CD4-positive, alpha-beta memory T cell (primary cell): Measurements from ENCODE around the gene USP17L18. TPM values are rescaled to one million over a fixed set of nuclear protein-coding genes. Genes with fewer than 3 reads are reported as not detected.
"Not testable (repeated sequence)": the region's sequence is repeated elsewhere in the genome, so short reads cannot be mapped to it uniquely, and the experiment has no call there.

Experiments
- CTCF ChIA-PET: fragments of 350-600 bp; sonication (Branson Sonifier 250); formaldehyde crosslinking; loops from one replicate; lab custom pipeline; 2021; ENCODE audit warnings: inconsistent platforms; ENCODE audit not compliant: partially characterized antibody; lab: Charles Lee
- POLR2A ChIA-PET: fragments of 350-600 bp; sonication (Branson Sonifier 250); formaldehyde crosslinking; loops from one replicate; lab custom pipeline; 2021; ENCODE audit not compliant: partially characterized antibody; lab: Charles Lee
- DNase-seq, 5 donors: peaks; one replicate each; pipeline versions ENCODE4 v3.0.0 to v3.0.0-alpha.2; 2020 to 2022; ENCODE audit warnings: mixed read lengths in 1 of 5
- H3K27ac ChIP-seq: one replicate; pipeline ENCODE4 v1.7.0; 2013; ENCODE audit warnings: low read depth, low read length
- H3K27me3 ChIP-seq: 2 replicates; pipeline ENCODE4 v1.7.0; 2013; ENCODE audit warnings: mild to moderate bottlenecking, low read length, moderate library complexity; ENCODE audit not compliant: insufficient read depth
- H3K36me3 ChIP-seq: 2 replicates; pipeline ENCODE4 v1.7.0; 2013; ENCODE audit warnings: mild to moderate bottlenecking, low read length, moderate library complexity; ENCODE audit not compliant: insufficient read depth
- H3K4me1 ChIP-seq: 2 replicates; pipeline ENCODE4 v1.7.0; 2013; ENCODE audit warnings: mild to moderate bottlenecking, low read length, moderate library complexity; ENCODE audit not compliant: insufficient read depth
- H3K4me3 ChIP-seq, 2 donors: one replicate each; pipeline ENCODE4 v1.7.0; 2013; ENCODE audit warnings: low read length in 2 of 2, mild to moderate bottlenecking in 1 of 2
- H3K9me3 ChIP-seq, 2 donors: one replicate each; pipeline ENCODE4 v1.7.0; 2013; ENCODE audit warnings: low read length in 2 of 2, control low read depth in 1 of 2; ENCODE audit not compliant: control insufficient read depth in 1 of 2
- H3K27ac Mint-ChIP-seq, 7 donors: one replicate each; pipeline ENCODE4 v1.8.0; 2020 to 2021; ENCODE audit warnings: mixed read lengths in 7 of 7, mild to moderate bottlenecking in 6 of 7, inconsistent platforms in 3 of 7, moderate library complexity in 3 of 7
- H3K27me3 Mint-ChIP-seq, 2 donors: one replicate each; pipeline ENCODE4 v1.8.0; 2020 to 2021; ENCODE audit warnings: mixed read lengths in 2 of 2
- H3K36me3 Mint-ChIP-seq, 2 donors: one replicate each; pipeline ENCODE4 v1.8.0; 2020 to 2021; ENCODE audit warnings: mixed read lengths in 2 of 2, inconsistent platforms in 1 of 2, mild to moderate bottlenecking in 1 of 2
- H3K4me1 Mint-ChIP-seq, 4 donors: one replicate each; pipeline ENCODE4 v1.8.0; 2020 to 2021; ENCODE audit warnings: mixed read lengths in 4 of 4, mild to moderate bottlenecking in 1 of 4
- H3K4me3 Mint-ChIP-seq, 8 donors: one replicate each; pipeline ENCODE4 v1.8.0; 2020 to 2021; ENCODE audit warnings: mixed read lengths in 8 of 8, mild to moderate bottlenecking in 7 of 8, moderate library complexity in 6 of 8, inconsistent platforms in 3 of 8
- H3K9me3 Mint-ChIP-seq, 8 donors: one replicate each; pipeline ENCODE4 v1.8.0; 2020 to 2021; ENCODE audit warnings: mixed read lengths in 8 of 8, mild to moderate bottlenecking in 5 of 8, inconsistent platforms in 3 of 8, moderate library complexity in 1 of 8
- intact Hi-C: fragments of 100-400 bp; cut with micrococcal nuclease; formaldehyde crosslinking; loops from one replicate; pipeline ENCODE4 v1.15.1; 2023
- polyA plus RNA-seq, 2 donors: library from polyadenylated mRNA; unstranded; fragments of 300-500 nt; fragmentation: Illumina TruSeq; gene quantifications; one replicate each; pipeline ENCODE4 v1.2.3, GENCODE V29; 2021
- total RNA-seq, 2 experiments: library from RNA; stranded (reverse); gene quantifications; one replicate each; pipeline ENCODE4 v1.2.3, GENCODE V29; 2021

Gene USP17L18, protein sequence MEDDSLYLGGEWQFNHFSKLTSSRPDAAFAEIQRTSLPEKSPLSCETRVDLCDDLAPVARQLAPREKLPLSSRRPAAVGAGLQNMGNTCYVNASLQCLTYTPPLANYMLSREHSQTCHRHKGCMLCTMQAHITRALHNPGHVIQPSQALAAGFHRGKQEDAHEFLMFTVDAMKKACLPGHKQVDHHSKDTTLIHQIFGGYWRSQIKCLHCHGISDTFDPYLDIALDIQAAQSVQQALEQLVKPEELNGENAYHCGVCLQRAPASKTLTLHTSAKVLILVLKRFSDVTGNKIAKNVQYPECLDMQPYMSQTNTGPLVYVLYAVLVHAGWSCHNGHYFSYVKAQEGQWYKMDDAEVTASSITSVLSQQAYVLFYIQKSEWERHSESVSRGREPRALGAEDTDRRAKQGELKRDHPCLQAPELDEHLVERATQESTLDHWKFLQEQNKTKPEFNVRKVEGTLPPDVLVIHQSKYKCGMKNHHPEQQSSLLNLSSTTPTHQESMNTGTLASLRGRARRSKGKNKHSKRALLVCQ
- not detected for total RNA-seq
- not detected for polyA plus RNA-seq

DNA sequence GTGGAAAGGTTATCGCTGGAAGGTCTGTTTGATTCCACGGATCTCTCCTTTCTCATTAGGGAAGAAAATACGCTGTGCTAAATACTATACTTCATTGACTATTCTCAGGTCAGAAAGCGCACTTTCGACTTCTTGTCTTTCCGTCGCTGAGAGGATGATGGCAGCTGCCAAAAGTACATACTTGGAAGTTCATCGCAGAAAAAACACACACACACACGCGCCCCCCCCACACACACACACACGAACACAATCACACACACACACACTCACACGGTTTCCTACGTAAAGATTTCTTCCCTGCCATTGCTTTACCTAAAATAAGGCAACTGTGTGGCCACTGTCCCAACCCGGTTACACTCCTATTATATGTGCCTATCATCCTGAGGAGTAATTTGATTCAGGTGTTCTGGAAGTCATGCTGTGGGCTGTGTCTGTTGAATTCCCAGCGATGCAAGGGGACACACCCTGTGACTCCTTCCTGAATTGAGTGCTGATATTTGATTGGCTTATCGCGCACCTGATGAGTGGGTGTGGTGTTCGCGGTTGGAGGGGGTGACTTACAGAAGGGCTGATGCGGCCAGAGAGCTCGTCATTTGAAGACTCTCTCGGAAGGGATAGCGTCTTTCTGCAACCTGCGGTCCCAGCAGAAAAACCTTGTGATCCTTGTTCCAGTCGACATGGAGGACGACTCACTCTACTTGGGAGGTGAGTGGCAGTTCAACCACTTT, at the start of gene USP17L18:
Gene USP17L18, plus strand, starts transcription at position 678 of the 728 bp plus-strand sequence. Its CDS starts 0 bp downstream, at position 678.
- H3K9me3 Mint-ChIP-seq, H3K4me3 ChIP-seq, intact Hi-C loops, H3K27me3 Mint-ChIP-seq, POLR2A ChIA-PET, H3K36me3 ChIP-seq, CTCF ChIA-PET, H3K4me3 Mint-ChIP-seq, H3K27ac Mint-ChIP-seq, H3K36me3 Mint-ChIP-seq, H3K4me1 Mint-ChIP-seq, H3K27ac ChIP-seq, H3K4me1 ChIP-seq, H3K9me3 ChIP-seq, H3K27me3 ChIP-seq: not testable (repeated sequence)
- peak in 1 of 5 donors; percentile 10 for DNase-seq

DNA sequence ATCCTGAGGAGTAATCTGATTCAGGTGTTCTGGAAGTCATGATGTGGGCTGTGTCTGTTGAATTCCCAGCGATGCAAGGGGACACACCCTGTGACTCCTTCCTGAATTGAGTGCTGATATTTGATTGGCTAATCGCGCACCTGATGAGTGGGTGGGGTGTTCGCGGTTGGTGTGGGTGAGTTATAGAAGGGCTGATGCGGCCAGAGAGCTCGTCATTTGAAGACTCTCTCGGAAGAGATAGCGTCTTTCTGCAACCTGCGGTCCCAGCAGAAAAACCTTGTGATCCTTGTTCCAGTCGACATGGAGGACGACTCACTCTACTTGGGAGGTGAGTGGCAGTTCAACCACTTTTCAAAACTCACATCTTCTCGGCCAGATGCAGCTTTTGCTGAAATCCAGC, 38.1 kb upstream of the USP17L18 start, which contains the start of gene USP17L10:
Gene USP17L10, plus strand, starts transcription at position 301 of the 400 bp plus-strand sequence. Its CDS starts 0 bp downstream, at position 301.
- H3K4me3 Mint-ChIP-seq, POLR2A ChIA-PET, H3K27ac Mint-ChIP-seq: not testable (repeated sequence)

DNA sequence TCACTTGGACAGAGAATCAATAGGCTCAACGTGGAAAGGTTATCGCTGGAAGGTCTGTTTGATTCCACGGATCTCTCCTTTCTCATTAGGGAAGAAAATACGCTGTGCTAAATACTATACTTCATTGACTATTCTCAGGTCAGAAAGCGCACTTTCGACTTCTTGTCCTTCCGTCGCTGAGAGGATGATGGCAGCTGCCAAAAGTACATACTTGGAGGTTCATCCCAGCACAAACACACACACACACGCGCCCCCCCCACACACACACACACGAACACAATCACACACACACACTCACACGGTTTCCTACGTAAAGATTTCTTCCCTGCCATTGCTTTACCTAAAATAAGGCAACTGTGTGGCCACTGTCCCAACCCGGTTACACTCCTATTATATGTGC, 33.7 kb upstream of the USP17L18 start:
- H3K27me3 ChIP-seq, H3K27ac Mint-ChIP-seq, POLR2A ChIA-PET, H3K4me3 ChIP-seq, H3K36me3 Mint-ChIP-seq, H3K9me3 Mint-ChIP-seq, H3K4me1 Mint-ChIP-seq, CTCF ChIA-PET, DNase-seq, intact Hi-C loops, H3K27me3 Mint-ChIP-seq, H3K27ac ChIP-seq, H3K9me3 ChIP-seq, H3K4me3 Mint-ChIP-seq, H3K4me1 ChIP-seq, H3K36me3 ChIP-seq: not testable (repeated sequence)

More for the DNA sequence above, 38.1 kb upstream of the USP17L18 start, which contains the start of gene USP17L10:
- intact Hi-C loops, H3K4me3 ChIP-seq, H3K4me1 ChIP-seq, H3K36me3 Mint-ChIP-seq, H3K27me3 ChIP-seq, H3K9me3 Mint-ChIP-seq, H3K9me3 ChIP-seq, H3K4me1 Mint-ChIP-seq, CTCF ChIA-PET, DNase-seq, H3K27ac ChIP-seq, H3K36me3 ChIP-seq, H3K27me3 Mint-ChIP-seq: not testable (repeated sequence)

DNA sequence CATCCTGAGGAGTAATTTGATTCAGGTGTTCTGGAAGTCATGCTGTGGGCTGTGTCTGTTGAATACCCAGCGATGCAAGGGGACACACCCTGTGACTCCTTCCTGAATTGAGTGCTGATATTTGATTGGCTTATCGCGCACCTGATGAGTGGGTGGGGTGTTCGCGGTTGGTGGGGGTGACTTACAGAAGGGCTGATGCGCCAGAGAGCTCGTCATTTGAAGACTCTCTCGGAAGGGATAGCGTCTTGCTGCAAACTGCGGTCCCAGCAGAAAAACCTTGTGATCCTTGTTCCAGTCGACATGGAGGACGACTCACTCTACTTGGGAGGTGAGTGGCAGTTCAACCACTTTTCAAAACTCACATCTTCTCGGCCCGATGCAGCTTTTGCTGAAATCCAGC, 33.3 kb upstream of the USP17L18 start, which contains the start of gene USP17L11:
Gene USP17L11, plus strand, starts transcription at position 301 of the 400 bp plus-strand sequence. Its CDS starts 0 bp downstream, at position 301.
- H3K4me3 Mint-ChIP-seq, H3K27ac Mint-ChIP-seq, H3K27ac ChIP-seq, DNase-seq, H3K27me3 Mint-ChIP-seq, H3K36me3 ChIP-seq, H3K36me3 Mint-ChIP-seq, POLR2A ChIA-PET, H3K9me3 Mint-ChIP-seq, H3K4me1 ChIP-seq, CTCF ChIA-PET, H3K9me3 ChIP-seq, H3K4me1 Mint-ChIP-seq, intact Hi-C loops, H3K4me3 ChIP-seq, H3K27me3 ChIP-seq: not testable (repeated sequence)

DNA sequence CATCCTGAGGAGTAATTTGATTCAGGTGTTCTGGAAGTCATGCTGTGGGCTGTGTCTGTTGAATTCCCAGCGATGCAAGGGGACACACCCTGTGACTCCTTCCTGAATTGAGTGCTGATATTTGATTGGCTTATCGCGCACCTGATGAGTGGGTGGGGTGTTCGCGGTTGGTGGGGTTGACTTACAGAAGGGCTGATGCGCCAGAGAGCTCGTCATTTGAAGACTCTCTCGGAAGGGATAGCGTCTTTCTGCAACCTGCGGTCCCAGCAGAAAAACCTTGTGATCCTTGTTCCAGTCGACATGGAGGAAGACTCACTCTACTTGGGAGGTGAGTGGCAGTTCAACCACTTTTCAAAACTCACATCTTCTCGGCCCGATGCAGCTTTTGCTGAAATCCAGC, 28.6 kb upstream of the USP17L18 start, which contains the start of gene USP17L12:
Gene USP17L12, plus strand, starts transcription at position 301 of the 400 bp plus-strand sequence. Its CDS starts 0 bp downstream, at position 301.
- H3K27me3 Mint-ChIP-seq, DNase-seq, H3K27me3 ChIP-seq, H3K4me1 Mint-ChIP-seq, H3K4me1 ChIP-seq, H3K36me3 Mint-ChIP-seq, CTCF ChIA-PET, POLR2A ChIA-PET, H3K9me3 Mint-ChIP-seq, H3K9me3 ChIP-seq, H3K4me3 Mint-ChIP-seq, H3K27ac ChIP-seq, intact Hi-C loops, H3K27ac Mint-ChIP-seq, H3K4me3 ChIP-seq, H3K36me3 ChIP-seq: not testable (repeated sequence)

DNA sequence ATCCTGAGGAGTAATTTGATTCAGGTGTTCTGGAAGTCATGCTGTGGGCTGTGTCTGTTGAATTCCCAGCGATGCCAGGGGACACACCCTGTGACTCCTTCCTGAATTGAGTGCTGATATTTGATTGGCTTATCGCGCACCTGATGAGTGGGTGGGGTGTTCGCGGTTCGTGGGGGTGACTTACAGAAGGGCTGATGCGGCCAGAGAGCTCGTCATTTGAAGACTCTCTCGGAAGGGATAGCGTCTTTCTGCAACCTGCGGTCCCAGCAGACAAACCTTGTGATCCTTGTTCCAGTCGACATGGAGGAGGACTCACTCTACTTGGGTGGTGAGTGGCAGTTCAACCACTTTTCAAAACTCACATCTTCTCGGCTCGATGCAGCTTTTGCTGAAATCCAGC, 23.8 kb upstream of the USP17L18 start, which contains the start of gene USP17L13:
Gene USP17L13, plus strand, starts transcription at position 301 of the 400 bp plus-strand sequence. Its CDS starts 0 bp downstream, at position 301.
- H3K27ac Mint-ChIP-seq, DNase-seq, H3K9me3 ChIP-seq, H3K27me3 Mint-ChIP-seq, H3K27ac ChIP-seq, H3K9me3 Mint-ChIP-seq, H3K27me3 ChIP-seq, H3K36me3 Mint-ChIP-seq, CTCF ChIA-PET, intact Hi-C loops, H3K4me1 ChIP-seq, H3K36me3 ChIP-seq, POLR2A ChIA-PET, H3K4me3 ChIP-seq, H3K4me1 Mint-ChIP-seq, H3K4me3 Mint-ChIP-seq: not testable (repeated sequence)

DNA sequence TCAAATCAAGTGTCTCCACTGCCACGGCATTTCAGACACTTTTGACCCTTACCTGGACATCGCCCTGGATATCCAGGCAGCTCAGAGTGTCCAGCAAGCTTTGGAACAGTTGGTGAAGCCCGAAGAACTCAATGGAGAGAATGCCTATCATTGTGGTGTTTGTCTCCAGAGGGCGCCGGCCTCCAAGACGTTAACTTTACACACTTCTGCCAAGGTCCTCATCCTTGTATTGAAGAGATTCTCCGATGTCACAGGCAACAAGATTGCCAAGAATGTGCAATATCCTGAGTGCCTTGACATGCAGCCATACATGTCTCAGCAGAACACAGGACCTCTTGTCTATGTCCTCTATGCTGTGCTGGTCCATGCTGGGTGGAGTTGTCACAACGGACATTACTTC, 18.2 kb upstream of the USP17L18 start:
- H3K27ac ChIP-seq, H3K27ac Mint-ChIP-seq, intact Hi-C loops, H3K9me3 Mint-ChIP-seq, H3K36me3 Mint-ChIP-seq, H3K4me3 Mint-ChIP-seq, H3K9me3 ChIP-seq, H3K4me1 Mint-ChIP-seq, H3K4me1 ChIP-seq, H3K36me3 ChIP-seq, H3K27me3 Mint-ChIP-seq, H3K4me3 ChIP-seq, CTCF ChIA-PET, H3K27me3 ChIP-seq, POLR2A ChIA-PET: not testable (repeated sequence)
- peak in 1 of 5 donors; percentile 19 for DNase-seq
